Chondrocyte (in vitro differentiated cells): Measurements from ENCODE around the gene ZNF618. TPM values are rescaled to one million over a fixed set of nuclear protein-coding genes. Genes with fewer than 3 reads are reported as not detected.

Experiments used
- DNase-seq: peaks from one replicate; pipeline ENCODE4 v3.0.0; 2021; ENCODE audit warnings: mixed read lengths, low spot score
- H3K27ac Mint-ChIP-seq: one replicate; pipeline ENCODE4 v1.8.0; 2021; ENCODE audit warnings: mild to moderate bottlenecking, moderate library complexity, mixed read lengths; ENCODE audit not compliant: unreplicated experiment
- H3K27me3 Mint-ChIP-seq: 2 replicates; pipeline ENCODE4 v1.8.0; 2021; ENCODE audit warnings: low read depth, mixed read lengths
- H3K36me3 Mint-ChIP-seq: 2 replicates; pipeline ENCODE4 v1.8.0; 2021; ENCODE audit warnings: low read depth, mixed read lengths
- H3K4me1 Mint-ChIP-seq: 2 replicates; pipeline ENCODE4 v1.8.0; 2021; ENCODE audit warnings: low read depth, mild to moderate bottlenecking, mixed read lengths
- H3K4me3 Mint-ChIP-seq: one replicate; pipeline ENCODE4 v1.8.0; 2021; ENCODE audit warnings: mild to moderate bottlenecking, moderate library complexity, mixed read lengths; ENCODE audit not compliant: unreplicated experiment
- H3K9me3 Mint-ChIP-seq: 2 replicates; pipeline ENCODE4 v1.8.0; 2021; ENCODE audit warnings: low read depth, mixed read lengths
- CTCF ChIP-seq: fragments of 200-600 bp; sonication (generic); IDR thresholded peaks from 2 replicates; pipeline ENCODE4 v1.5.0; 2021; ENCODE audit warnings: antibody characterized with exemption, mild to moderate bottlenecking, moderate library complexity
- total RNA-seq: library from RNA; stranded (reverse); gene quantifications from 3 replicates; pipeline ENCODE4 v1.2.1, GENCODE V29; 2021

The ZNF618 gene
- total RNA-seq, 1 donor from 2014 or later: 25.5 TPM

GRCh38 chr9:113989714-113990569, 113.8 kb downstream of the ZNF618 start:
- DNase-seq: no peak
- no peak overlapping the region for H3K4me3 Mint-ChIP-seq
- peaks cover 43% of the 10 kb centered on the region for H3K4me1 Mint-ChIP-seq
- no peak for TF ChIP-seq CTCF
- peaks cover 21% of the 10 kb centered on the region for H3K36me3 Mint-ChIP-seq
- H3K27ac Mint-ChIP-seq: no peak overlapping the region
- no peaks in the 10 kb centered on the region for H3K9me3 Mint-ChIP-seq
- H3K27me3 Mint-ChIP-seq: no peaks in the 10 kb centered on the region

- DNase-seq: no peak
- Mint-ChIP-seq H3K36me3 (peaks cover 21% of the 10 kb centered on the region), H3K4me1 (peaks cover 48% of the 10 kb centered on the region), H3K27ac (no peak overlapping the region), H3K27me3 (no peaks in the 10 kb centered on the region), H3K9me3 (no peaks in the 10 kb centered on the region), H3K4me3 (no peak overlapping the region)
- TF ChIP-seq CTCF: no peak
Measured at GRCh38 chr9:113990570-113990907, 114.4 kb downstream of the ZNF618 start.

GRCh38 chr9:113990975-113991471, 114.9 kb downstream of the ZNF618 start:
- Mint-ChIP-seq H3K36me3 (peaks cover 21% of the 10 kb centered on the region), H3K4me3 (no peak overlapping the region), H3K27me3 (no peaks in the 10 kb centered on the region), H3K4me1 (peaks cover 46% of the 10 kb centered on the region), H3K27ac (no peak overlapping the region), H3K9me3 (no peaks in the 10 kb centered on the region)
- DNase-seq: no peak
- no peak for TF ChIP-seq CTCF

- no peaks in the 10 kb centered on the region for H3K9me3 Mint-ChIP-seq
- H3K27ac Mint-ChIP-seq: no peak overlapping the region
- DNase-seq: no peak
- no peak for TF ChIP-seq CTCF
- H3K27me3 Mint-ChIP-seq: no peaks in the 10 kb centered on the region
- H3K36me3 Mint-ChIP-seq: peaks cover 24% of the 10 kb centered on the region
- H3K4me3 Mint-ChIP-seq: no peak overlapping the region
- H3K4me1 Mint-ChIP-seq: peaks cover 40% of the 10 kb centered on the region
Measured at GRCh38 chr9:113991714-113992113, 115.6 kb downstream of the ZNF618 start.

GRCh38 chr9:113992276-113992951, 116.3 kb downstream of the ZNF618 start:
- no peaks in the 10 kb centered on the region for H3K27me3 Mint-ChIP-seq
- peaks cover 23% of the 10 kb centered on the region for H3K36me3 Mint-ChIP-seq
- H3K9me3 Mint-ChIP-seq: no peaks in the 10 kb centered on the region
- H3K4me3 Mint-ChIP-seq: no peak overlapping the region
- DNase-seq: no peak
- H3K4me1 Mint-ChIP-seq: peaks cover 40% of the 10 kb centered on the region
- no peak overlapping the region for H3K27ac Mint-ChIP-seq
- no peak for TF ChIP-seq CTCF
